T-helper 1 cell treated with Interleukin-12 subunit alpha and Interleukin-12 subunit beta and Interleukin-4 antibody, amounts not matched to agents 30 μg/mL and 1 μg/mL, for 36 hours (primary cell): ENCODE data around the gene SPATA7.

Experiments used
- H3K27ac Mint-ChIP-seq: one replicate; pipeline ENCODE4 v1.8.0; 2021; ENCODE audit warnings: mild to moderate bottlenecking, mixed read lengths
- H3K27me3 Mint-ChIP-seq: one replicate; pipeline ENCODE4 v1.8.0; 2021; ENCODE audit warnings: low read depth, mixed read lengths
- H3K36me3 Mint-ChIP-seq: one replicate; pipeline ENCODE4 v1.8.0; 2021; ENCODE audit warnings: low read depth, mixed read lengths
- H3K4me1 Mint-ChIP-seq: one replicate; pipeline ENCODE4 v1.8.0; 2021; ENCODE audit warnings: low read depth, mixed read lengths
- H3K4me3 Mint-ChIP-seq: one replicate; pipeline ENCODE4 v1.8.0; 2021; ENCODE audit warnings: mild to moderate bottlenecking, moderate library complexity, mixed read lengths
- H3K9me3 Mint-ChIP-seq: one replicate; pipeline ENCODE4 v1.8.0; 2021; ENCODE audit warnings: mixed read lengths

SPATA7 gene

DNA sequence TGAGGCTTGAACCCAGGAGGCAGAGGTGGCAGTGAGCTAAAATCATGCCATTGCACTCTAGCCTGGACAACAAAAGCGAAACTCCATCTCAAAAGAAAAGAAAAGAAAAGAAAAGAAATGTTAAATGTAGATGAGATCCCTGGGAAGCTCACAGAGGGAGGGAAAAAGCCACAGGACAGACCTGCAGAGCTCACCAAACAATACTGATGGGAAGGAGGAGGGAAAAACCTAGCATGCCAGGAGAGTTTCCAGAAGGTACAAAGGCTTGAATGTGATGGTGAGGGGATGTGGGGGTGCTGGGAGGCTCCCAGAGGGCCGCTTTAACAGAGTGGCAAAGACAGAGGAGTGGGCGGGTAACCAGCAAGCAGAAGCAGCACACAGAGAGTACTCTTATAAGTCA, 97.1 kb downstream of the SPATA7 start:
- H3K27me3 Mint-ChIP-seq = no peaks in the 10 kb centered on the region
- no peak overlapping the region for H3K4me3 Mint-ChIP-seq
- no peaks in the 10 kb centered on the region for H3K9me3 Mint-ChIP-seq
- H3K36me3 Mint-ChIP-seq = no peaks in the 10 kb centered on the region
- no peaks in the 10 kb centered on the region for H3K4me1 Mint-ChIP-seq
- no peak overlapping the region for H3K27ac Mint-ChIP-seq
